C4-2B (cell line): ENCODE data around the gene C7orf57.
A peak's percentile ranks its signal among the peaks of the same experiment; 100 is the strongest.

Source experiments
- ZFX ChIP-seq: fragments of 450-650 bp; IDR thresholded peaks from 2 replicates; pipeline ENCODE4 v1.6.1; 2017
- TF ChIP-seq, protein P1 (sequence below): fragments of 450-650 bp; conservative IDR thresholded peaks from 2 replicates; pipeline ENCODE4 v1.5.1; 2017; ENCODE audit warnings: mild to moderate bottlenecking

DNA sequence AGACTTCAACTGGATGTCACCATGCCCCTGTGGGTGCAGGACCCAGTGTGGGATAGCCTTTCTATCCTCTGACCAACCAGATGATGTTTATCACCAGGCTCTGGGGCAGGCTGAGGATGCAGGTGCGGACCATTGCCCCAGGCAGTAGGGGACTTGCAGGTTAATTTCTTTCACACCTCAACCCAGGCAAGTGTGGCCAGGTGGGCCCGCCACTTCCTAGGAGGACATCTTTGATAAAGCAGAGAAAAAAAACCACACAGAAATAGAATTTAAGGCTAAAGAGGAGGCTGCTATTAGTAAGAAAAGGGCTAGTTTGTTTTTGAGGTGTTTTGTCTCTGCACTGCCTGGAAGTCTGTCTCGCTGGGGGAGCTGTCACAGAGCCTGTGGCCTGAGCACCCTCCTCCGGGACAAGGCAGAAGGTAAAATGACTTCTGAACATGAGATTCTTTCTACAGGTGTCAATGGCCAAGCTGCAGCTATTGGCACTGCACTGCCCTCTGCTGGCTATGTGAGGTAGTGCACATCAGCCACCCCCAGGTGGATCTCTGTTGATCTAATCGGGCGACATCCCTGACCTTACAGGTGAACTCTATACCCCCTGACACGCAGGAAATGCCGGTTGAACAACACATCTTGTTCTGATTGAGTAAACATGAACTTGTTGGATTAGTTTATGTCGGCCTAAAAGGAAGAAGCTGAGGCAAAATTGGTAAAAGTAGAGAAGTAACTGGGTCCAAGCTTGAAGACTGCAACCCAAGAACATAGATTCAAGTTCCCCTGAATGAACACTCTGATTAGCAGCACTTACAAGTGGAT lies 74.7 kb downstream of the C7orf57 start:
- TF ChIP-seq, protein P1, sequence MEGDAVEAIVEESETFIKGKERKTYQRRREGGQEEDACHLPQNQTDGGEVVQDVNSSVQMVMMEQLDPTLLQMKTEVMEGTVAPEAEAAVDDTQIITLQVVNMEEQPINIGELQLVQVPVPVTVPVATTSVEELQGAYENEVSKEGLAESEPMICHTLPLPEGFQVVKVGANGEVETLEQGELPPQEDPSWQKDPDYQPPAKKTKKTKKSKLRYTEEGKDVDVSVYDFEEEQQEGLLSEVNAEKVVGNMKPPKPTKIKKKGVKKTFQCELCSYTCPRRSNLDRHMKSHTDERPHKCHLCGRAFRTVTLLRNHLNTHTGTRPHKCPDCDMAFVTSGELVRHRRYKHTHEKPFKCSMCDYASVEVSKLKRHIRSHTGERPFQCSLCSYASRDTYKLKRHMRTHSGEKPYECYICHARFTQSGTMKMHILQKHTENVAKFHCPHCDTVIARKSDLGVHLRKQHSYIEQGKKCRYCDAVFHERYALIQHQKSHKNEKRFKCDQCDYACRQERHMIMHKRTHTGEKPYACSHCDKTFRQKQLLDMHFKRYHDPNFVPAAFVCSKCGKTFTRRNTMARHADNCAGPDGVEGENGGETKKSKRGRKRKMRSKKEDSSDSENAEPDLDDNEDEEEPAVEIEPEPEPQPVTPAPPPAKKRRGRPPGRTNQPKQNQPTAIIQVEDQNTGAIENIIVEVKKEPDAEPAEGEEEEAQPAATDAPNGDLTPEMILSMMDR, result peak; percentile 99
- no peak for TF ChIP-seq ZFX
